ENCODE measurements around the gene DPP9. TPM values are rescaled to one million over a fixed set of nuclear protein-coding genes. Genes with fewer than 3 reads are reported as not detected.

The DPP9 gene
- total and polyA plus RNA-seq, 2 of the 4 experiments (the other 2 are of a cell fraction), result 12.4 to 33.0 TPM

- H2AK9ac ChIP-seq (replicated peaks; ENCODE audit: low read depth, low read length, poor library complexity), result no peak overlapping the region
Observed at GRCh38 chr19:4675346-4675745, 48.3 kb downstream of the DPP9 start.

More at GRCh38 chr19:4675346-4675745, 48.3 kb downstream of the DPP9 start:
- no peak overlapping the region for H2BK5ac ChIP-seq (ENCODE audit: low read depth, low read length, poor library complexity, severe bottlenecking)
- ChIA-PET CTCF (no interaction called here), POLR2A (ENCODE audit: unreplicated experiment) (no interaction called here)
- H3K4me2 ChIP-seq (ENCODE audit: low read depth, low read length), result no peak overlapping the region
- H3K27ac ChIP-seq (ENCODE audit: insufficient read depth, low read length), result no peak overlapping the region
- TF ChIP-seq RAD21 (IDR thresholded peaks at IDR 0.05; ENCODE audit: low read length), result no peak
- no peak for TF ChIP-seq CTCF (conservative IDR thresholded peaks at IDR 0.05; ENCODE audit: low read depth, low read length)
- TF ChIP-seq RFX5 (IDR thresholded peaks at IDR 0.05; ENCODE audit: low read depth, low read length), result no peak
- TSS peak; percentile 96 for BruUV-seq (replicated peaks)
- H3K56ac ChIP-seq (ENCODE audit: extremely low read depth, insufficient read depth, low read length), result no peak overlapping the region
- H3K23ac ChIP-seq (ENCODE audit: low read depth, low read length), result no peak overlapping the region
- no peak overlapping the region for H4K91ac ChIP-seq (ENCODE audit: insufficient read depth, low read depth, low read length)
- H3K79me1 ChIP-seq (ENCODE audit: low read depth in 1 of 2, low read length in 2 of 2), result no peaks in the 10 kb centered on the region; a peak in 1 of 4 replicates
- H3K4ac ChIP-seq (ENCODE audit: low read depth, low read length), result no peak overlapping the region
- H2BK20ac ChIP-seq (ENCODE audit: low read depth, low read length), result no peak overlapping the region
- H4K8ac ChIP-seq (ENCODE audit: low read depth in 2 of 2, low read length in 2 of 2), result no peak overlapping the region
- no peaks in the 10 kb centered on the region for H3K9me1 ChIP-seq (ENCODE audit: insufficient read depth, low read length)
- no peak overlapping the region for H4K5ac ChIP-seq (ENCODE audit: low read depth, low read length)
- no peak for DNase-seq
- no peak overlapping the region for H2BK15ac ChIP-seq (ENCODE audit: low read depth, low read length)
- no peak overlapping the region for H2AFZ ChIP-seq (replicated peaks; ENCODE audit: low read length, poor library complexity)
- in situ Hi-C loops (cut with MboI; ENCODE audit: low sequenced_read_pairs), result no loop called here
- WGBS, 2 experiments (ENCODE audit: extremely low coverage in 2 of 2, insufficient read length in 1 of 2), result 87% methylated on average over 6 of the region's 16 CpGs; no CpG with 5 or more reads in 1 of the 2 experiments
- ATAC-seq (ENCODE audit: low read depth), result no peak
- no peak overlapping the region for H3K4me3 ChIP-seq (ENCODE audit: insufficient read depth, low read depth, low read length)
- H3K18ac ChIP-seq (ENCODE audit: low read depth, low read length), result no peak overlapping the region
- peaks cover 26% of the 10 kb centered on the region for H3K36me3 ChIP-seq (ENCODE audit: control insufficient read depth, insufficient read depth, low read length)
- no peak overlapping the region for H3K14ac ChIP-seq (replicated peaks; ENCODE audit: low read depth, low read length)
- no peaks in the 10 kb centered on the region for H3K27me3 ChIP-seq (ENCODE audit: control insufficient read depth, insufficient read depth, low read length)
- H3K9me3 ChIP-seq (ENCODE audit: control insufficient read depth, insufficient read depth, low read length), result no peaks in the 10 kb centered on the region
- H2BK120ac ChIP-seq (ENCODE audit: low read depth, low read length), result no peak overlapping the region
- intact Hi-C loops (cut with micrococcal nuclease), result no loop called here
- H3K4me1 ChIP-seq (ENCODE audit: control insufficient read depth, insufficient read depth, low read length), result 0 out of 2 replicates have a peak, but pooled peaks cover 2% of the 10 kb centered on the region
- H3K9ac ChIP-seq (ENCODE audit: low read depth, low read length), result no peak overlapping the region
- dilution Hi-C loops (cut with HindIII; ENCODE audit: low sequenced_read_pairs, unreplicated experiment), result no loop called here
- no peaks in the 10 kb centered on the region; the same call in 1 of the 2 replicates for H4K20me1 ChIP-seq (ENCODE audit: insufficient read depth, low read length)
- no peak overlapping the region for H2AK5ac ChIP-seq (ENCODE audit: low read depth, low read length)

Data from IMR-90 (cell line).